ENCODE data around the gene H3-3A. TPM values are rescaled to one million over a fixed set of nuclear protein-coding genes. Genes with fewer than 3 reads are reported as not detected.

H3-3A gene
- total and polyA plus RNA-seq, 10 of the 15 experiments (the other 5 are each of a cell fraction or from before 2014, with no cell fraction given) = 215 to 486 (median 393) TPM

DNA sequence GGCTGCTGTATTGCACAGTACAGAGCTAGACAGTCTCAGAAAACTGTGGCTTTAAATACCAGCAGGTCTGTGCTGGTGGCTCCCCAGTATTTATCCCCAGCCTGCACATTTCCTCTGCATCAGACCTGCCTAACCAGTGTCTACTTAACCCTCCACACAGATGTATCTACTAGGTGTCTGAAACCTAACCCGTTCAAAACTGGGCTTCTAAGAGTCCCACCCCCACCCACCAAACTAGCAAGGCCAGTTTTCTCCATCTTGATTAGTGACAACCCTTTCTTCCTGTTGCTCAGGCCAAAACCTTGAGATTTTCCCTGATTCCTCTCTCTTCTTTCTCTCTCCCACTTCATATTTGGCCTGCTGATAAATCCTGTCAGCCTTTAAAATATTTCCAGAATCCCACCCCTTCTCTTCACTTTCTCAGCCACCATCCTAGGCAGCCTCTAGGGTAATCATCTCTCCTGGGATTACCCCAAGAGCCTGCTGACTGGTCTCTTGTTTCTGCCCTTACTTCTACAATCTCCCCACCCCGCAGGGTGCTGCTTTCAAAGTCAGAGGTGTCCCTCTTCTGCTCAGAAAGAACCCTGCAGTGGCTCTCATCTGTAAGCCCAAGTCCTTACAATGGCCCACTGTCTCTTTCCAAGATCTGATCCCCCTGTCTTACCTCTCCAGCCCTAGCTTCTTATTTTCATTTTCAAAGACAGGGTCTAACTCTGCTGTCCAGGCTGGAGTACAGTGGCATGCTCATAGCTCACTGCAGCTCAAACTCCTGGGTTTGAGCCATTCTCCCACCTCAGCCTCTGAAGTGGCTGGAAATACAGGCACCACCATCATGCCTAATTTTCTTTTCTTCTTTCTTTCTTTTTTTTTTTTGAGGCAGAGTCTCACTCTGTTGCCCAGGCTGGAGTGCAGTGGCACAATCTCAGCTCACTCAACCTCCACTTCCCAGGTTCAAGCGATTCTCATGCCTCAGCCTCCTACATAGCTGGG is 45.2 kb downstream of the H3-3A start (continued):
- TF ChIP-seq MEF2A (IDR thresholded peaks at IDR 0.05; ENCODE audit: insufficient read depth, low read depth, low read length) = no peak
- TF ChIP-seq, protein P1, sequence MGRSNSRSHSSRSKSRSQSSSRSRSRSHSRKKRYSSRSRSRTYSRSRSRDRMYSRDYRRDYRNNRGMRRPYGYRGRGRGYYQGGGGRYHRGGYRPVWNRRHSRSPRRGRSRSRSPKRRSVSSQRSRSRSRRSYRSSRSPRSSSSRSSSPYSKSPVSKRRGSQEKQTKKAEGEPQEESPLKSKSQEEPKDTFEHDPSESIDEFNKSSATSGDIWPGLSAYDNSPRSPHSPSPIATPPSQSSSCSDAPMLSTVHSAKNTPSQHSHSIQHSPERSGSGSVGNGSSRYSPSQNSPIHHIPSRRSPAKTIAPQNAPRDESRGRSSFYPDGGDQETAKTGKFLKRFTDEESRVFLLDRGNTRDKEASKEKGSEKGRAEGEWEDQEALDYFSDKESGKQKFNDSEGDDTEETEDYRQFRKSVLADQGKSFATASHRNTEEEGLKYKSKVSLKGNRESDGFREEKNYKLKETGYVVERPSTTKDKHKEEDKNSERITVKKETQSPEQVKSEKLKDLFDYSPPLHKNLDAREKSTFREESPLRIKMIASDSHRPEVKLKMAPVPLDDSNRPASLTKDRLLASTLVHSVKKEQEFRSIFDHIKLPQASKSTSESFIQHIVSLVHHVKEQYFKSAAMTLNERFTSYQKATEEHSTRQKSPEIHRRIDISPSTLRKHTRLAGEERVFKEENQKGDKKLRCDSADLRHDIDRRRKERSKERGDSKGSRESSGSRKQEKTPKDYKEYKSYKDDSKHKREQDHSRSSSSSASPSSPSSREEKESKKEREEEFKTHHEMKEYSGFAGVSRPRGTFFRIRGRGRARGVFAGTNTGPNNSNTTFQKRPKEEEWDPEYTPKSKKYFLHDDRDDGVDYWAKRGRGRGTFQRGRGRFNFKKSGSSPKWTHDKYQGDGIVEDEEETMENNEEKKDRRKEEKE (IDR thresholded peaks at IDR 0.05) = no peak
- no peak for TF ChIP-seq STAT3 (IDR thresholded peaks at IDR 0.05; ENCODE audit: low read depth, low read length)
- TF ChIP-seq SMC3 (IDR thresholded peaks at IDR 0.05; ENCODE audit: borderline replicate concordance, low read length) = peak; percentile 25; the same call in 1 of the 2 replicates
- TF ChIP-seq, protein P2, sequence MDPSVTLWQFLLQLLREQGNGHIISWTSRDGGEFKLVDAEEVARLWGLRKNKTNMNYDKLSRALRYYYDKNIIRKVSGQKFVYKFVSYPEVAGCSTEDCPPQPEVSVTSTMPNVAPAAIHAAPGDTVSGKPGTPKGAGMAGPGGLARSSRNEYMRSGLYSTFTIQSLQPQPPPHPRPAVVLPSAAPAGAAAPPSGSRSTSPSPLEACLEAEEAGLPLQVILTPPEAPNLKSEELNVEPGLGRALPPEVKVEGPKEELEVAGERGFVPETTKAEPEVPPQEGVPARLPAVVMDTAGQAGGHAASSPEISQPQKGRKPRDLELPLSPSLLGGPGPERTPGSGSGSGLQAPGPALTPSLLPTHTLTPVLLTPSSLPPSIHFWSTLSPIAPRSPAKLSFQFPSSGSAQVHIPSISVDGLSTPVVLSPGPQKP (IDR thresholded peaks at IDR 0.05; ENCODE audit: low read depth, low read length) = no peak
- no peak for TF ChIP-seq GABPA (IDR thresholded peaks at IDR 0.05; ENCODE audit: low read depth)
- no peak for TF ChIP-seq RUNX3 (IDR thresholded peaks at IDR 0.05; ENCODE audit: low read length)
- TF ChIP-seq ZNF217 (IDR thresholded peaks at IDR 0.05) = no peak
- TF ChIP-seq ETV6 (conservative IDR thresholded peaks at IDR 0.05 in 1 of 2, IDR thresholded peaks at IDR 0.05 in 1 of 2; ENCODE audit: borderline replicate concordance in 1 of 2, low read depth in 1 of 2) = no peak
- no peak for TF ChIP-seq TAF1 (IDR thresholded peaks at IDR 0.05; ENCODE audit: borderline replicate concordance, low read depth, low read length)
- TF ChIP-seq ZZZ3 (IDR thresholded peaks at IDR 0.05; ENCODE audit: control insufficient read depth, insufficient read length, low read depth) = no peak
- TF ChIP-seq, protein P3, sequence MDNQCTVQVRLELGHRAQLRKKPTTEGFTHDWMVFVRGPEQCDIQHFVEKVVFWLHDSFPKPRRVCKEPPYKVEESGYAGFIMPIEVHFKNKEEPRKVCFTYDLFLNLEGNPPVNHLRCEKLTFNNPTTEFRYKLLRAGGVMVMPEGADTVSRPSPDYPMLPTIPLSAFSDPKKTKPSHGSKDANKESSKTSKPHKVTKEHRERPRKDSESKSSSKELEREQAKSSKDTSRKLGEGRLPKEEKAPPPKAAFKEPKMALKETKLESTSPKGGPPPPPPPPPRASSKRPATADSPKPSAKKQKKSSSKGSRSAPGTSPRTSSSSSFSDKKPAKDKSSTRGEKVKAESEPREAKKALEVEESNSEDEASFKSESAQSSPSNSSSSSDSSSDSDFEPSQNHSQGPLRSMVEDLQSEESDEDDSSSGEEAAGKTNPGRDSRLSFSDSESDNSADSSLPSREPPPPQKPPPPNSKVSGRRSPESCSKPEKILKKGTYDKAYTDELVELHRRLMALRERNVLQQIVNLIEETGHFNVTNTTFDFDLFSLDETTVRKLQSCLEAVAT (IDR thresholded peaks at IDR 0.05) = no peak
- TF ChIP-seq ZBED1 (IDR thresholded peaks at IDR 0.05; ENCODE audit: borderline replicate concordance) = no peak
- no peak for TF ChIP-seq MXI1 (IDR thresholded peaks at IDR 0.05; ENCODE audit: low read depth, low read length)
- TF ChIP-seq YBX1 (IDR thresholded peaks at IDR 0.05) = peak; percentile 76; the same call in 1 of the 2 replicates

Data from GM12878 (cell line).